Lower leg skin (tissue), 3 donors: ENCODE results near the gene TMOD4.

ENCODE experiments used
- CTCF ChIP-seq, 3 donors: fragments of 450-650 bp; IDR thresholded peaks; one replicate each; pipeline ENCODE4 v1.5.1; 2016; ENCODE audit warnings: antibody characterized with exemption in 3 of 3, mild to moderate bottlenecking in 3 of 3, moderate library complexity in 2 of 3
- POLR2A ChIP-seq, 2 donors: fragments of 450-650 bp; IDR thresholded peaks; one replicate each; pipeline ENCODE4 v1.6.1; 2016 to 2017; ENCODE audit warnings: antibody characterized with exemption in 2 of 2, mild to moderate bottlenecking in 1 of 2, moderate library complexity in 1 of 2

- TF ChIP-seq CTCF (IDR thresholded peaks at IDR 0.05), result no peak
- no peak for TF ChIP-seq POLR2A (IDR thresholded peaks at IDR 0.05)
Measured at GRCh38 chr1:151130987-151131586, 44.7 kb downstream of the TMOD4 start.
